Astrocyte of the cerebellum (primary cell): ENCODE measurements around the gene NRG3.

Source experiments
- DNase-seq: peaks from one replicate; pipeline ENCODE4 v3.0.0-alpha.2; 2011; ENCODE audit warnings: low read depth
- H3K4me3 ChIP-seq: 2 replicates; pipeline ENCODE4 v1.5.1; 2011; ENCODE audit warnings: mild to moderate bottlenecking, low read depth, low read length, moderate library complexity
- in situ Hi-C: cut with HindIII; loops from 2 replicates; pipeline ENCODE4 v1.10.0; 2017; ENCODE audit warnings: low sequenced_read_pairs
- TF ChIP-seq, protein P1 (sequence below): IDR thresholded peaks from 2 replicates; pipeline ENCODE4 v1.5.1; 2012; ENCODE audit warnings: low read length, low read depth, moderate library complexity, mild to moderate bottlenecking; ENCODE audit errors: missing control alignments

Gene NRG3

DNA sequence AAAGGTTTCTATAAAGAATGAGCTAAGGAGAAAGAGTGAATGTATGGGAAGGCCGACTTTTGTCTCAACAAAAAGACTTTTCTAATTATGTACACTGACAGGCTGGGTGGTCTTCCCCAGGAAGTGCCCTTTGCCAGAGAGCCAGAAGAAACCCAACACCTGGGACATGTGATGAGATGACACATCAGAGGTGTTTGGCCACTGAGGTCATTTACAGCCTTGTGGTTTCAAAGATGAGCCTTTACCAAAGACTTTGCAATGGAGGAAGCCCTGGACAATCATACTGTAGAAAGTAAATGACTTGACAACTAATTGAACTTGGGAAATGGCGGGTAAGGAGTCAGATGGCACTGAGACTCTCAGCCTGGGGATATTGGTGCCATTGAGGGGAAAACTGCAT, 3.4 kb upstream of the NRG3 start:
- no peak for DNase-seq
- TF ChIP-seq, protein P1, sequence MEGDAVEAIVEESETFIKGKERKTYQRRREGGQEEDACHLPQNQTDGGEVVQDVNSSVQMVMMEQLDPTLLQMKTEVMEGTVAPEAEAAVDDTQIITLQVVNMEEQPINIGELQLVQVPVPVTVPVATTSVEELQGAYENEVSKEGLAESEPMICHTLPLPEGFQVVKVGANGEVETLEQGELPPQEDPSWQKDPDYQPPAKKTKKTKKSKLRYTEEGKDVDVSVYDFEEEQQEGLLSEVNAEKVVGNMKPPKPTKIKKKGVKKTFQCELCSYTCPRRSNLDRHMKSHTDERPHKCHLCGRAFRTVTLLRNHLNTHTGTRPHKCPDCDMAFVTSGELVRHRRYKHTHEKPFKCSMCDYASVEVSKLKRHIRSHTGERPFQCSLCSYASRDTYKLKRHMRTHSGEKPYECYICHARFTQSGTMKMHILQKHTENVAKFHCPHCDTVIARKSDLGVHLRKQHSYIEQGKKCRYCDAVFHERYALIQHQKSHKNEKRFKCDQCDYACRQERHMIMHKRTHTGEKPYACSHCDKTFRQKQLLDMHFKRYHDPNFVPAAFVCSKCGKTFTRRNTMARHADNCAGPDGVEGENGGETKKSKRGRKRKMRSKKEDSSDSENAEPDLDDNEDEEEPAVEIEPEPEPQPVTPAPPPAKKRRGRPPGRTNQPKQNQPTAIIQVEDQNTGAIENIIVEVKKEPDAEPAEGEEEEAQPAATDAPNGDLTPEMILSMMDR: no peak
- in situ Hi-C loops: no loop called here
- H3K4me3 ChIP-seq: no peak overlapping the region

DNA sequence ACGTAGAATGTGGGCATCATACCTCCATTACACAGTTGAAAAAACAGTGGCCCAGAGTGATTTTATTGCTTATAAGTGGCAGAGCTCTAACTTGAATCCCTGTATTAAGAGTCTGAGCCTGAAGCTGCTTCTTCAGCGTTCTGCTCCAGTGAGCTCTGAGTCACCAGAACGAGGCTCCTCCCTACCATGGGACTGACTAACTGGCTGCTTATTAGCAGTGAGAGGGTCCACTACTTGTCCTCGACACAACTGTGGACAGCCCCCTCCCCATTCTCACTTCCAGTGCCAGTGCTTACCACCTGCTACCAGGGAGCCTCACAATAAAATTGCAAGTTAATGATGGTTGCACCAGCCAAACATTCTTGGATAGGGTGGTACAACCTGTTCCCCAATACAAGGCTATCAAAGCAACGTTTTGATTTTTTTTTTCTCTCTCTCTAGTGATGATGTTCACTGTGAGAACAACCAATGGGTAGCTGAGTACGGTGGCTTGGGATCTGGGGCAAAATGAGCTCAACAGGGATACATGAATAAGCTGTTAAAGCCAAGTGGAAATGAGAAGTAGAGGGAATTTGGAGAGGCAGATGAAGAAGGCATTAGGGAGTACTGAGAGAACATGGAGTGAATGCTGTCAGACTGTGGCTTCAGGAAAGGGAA, 2.7 kb upstream of the NRG3 start:
- in situ Hi-C loops: no loop called here
- no peak overlapping the region for H3K4me3 ChIP-seq
- TF ChIP-seq, protein P1: no peak
- no peak for DNase-seq

DNA sequence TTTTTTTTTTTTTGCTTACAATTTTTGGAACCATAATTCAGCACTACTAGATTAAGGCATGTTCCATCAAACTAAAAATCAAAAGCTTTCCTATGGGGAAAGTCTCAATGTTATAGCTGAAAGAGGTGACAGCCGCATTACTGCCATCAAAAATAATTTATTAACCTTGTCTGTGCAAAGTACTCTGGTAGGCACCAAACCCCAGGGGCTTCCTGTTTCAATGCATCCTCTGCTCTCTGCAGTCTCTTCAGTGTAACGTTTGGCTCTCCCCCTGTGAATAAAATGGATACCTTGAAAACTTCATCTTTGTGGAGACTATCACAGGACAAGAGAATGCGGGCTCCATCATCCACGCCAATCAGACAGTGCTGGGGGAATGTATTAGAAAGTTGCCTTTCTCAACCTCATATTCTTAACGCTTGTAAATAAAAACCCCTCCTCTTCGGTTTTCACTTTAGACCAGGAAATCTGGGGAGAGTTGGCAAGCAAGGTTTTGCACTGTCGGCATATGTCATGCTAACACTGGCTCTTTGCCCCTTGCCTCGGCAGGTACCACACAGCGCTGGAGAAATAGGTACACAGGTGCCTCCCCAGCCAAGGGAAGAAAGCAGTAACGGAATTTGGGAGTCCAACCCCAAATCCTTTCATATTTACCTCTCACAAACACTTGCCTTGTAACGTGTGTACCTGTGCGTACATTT, 1.6 kb upstream of the NRG3 start:
- TF ChIP-seq, protein P1: no peak
- in situ Hi-C loops: no loop called here
- no peak for DNase-seq
- H3K4me3 ChIP-seq: no peak overlapping the region

DNA sequence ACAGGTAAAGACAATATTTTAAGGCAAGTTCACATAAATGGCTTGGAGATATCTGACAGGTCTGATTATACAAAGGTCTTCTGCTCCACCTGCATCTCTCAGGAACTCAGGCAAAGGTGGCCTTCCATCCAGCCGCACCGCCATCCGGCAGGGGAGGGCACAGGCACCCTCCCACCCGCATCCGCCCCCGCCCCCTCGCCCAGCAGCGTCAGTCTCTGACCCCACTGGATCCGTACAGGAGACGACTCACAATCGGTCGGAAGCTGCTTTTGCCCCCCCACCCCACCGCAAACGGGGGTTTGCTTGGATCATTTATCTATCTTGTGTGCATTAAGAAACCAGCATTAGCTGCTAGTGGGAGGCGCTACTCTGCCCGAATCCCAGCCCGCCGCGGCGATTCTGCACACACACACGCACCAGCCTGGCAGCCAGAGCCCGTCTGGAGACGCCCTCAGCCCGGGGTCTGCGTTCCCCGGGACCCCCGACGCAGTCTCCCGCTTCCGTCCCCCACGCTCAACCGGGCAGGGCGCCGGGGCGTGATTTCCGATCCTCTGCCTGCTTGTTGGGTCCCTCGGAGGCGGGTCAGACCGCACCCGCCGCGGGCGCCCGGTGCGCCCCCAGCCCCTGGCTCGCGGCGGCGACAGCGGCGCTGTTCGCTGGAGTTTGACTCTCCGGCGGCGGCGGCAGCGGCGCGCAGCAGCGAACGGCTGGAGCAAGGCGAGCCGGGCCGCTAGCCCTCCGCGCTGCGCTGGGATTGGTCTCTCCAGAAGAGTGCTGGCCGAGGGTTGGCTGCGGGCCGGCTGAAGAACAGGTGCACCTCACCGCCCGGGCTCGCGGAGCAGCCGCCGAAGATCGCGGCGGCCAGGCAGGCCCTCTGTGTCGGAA, 820 bp upstream of the NRG3 start:
- peak; percentile 5 for DNase-seq
- TF ChIP-seq, protein P1: no peak
- in situ Hi-C loops: no loop called here
- H3K4me3 ChIP-seq: peak overlapping the region; percentile 18

DNA sequence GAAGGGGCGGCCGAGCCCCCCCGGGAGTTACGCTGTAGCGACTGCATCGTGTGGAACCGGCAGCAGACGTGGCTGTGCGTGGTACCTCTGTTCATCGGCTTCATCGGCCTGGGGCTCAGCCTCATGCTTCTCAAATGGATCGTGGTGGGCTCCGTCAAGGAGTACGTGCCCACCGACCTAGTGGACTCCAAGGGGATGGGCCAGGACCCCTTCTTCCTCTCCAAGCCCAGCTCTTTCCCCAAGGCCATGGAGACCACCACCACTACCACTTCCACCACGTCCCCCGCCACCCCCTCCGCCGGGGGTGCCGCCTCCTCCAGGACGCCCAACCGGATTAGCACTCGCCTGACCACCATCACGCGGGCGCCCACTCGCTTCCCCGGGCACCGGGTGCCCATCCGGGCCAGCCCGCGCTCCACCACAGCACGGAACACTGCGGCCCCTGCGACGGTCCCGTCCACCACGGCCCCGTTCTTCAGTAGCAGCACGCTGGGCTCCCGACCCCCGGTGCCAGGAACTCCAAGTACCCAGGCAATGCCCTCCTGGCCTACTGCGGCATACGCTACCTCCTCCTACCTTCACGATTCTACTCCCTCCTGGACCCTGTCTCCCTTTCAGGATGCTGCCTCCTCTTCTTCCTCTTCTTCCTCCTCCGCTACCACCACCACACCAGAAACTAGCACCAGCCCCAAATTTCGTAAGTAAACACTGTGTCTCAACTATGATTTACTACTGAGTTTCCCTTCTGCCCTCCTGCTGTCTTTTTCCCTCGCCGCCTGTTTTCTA, 666 bp downstream of the NRG3 start:
- DNase-seq: no peak
- H3K4me3 ChIP-seq: no peak overlapping the region
- in situ Hi-C loops: no loop called here
- TF ChIP-seq, protein P1: no peak
